ENCODE results near the gene AGMO. TPM values are rescaled to one million over a fixed set of nuclear protein-coding genes. Genes with fewer than 3 reads are reported as not detected.

Gene AGMO
- total RNA-seq, 1 donor from 2014 or later = 0.98 TPM

DNA sequence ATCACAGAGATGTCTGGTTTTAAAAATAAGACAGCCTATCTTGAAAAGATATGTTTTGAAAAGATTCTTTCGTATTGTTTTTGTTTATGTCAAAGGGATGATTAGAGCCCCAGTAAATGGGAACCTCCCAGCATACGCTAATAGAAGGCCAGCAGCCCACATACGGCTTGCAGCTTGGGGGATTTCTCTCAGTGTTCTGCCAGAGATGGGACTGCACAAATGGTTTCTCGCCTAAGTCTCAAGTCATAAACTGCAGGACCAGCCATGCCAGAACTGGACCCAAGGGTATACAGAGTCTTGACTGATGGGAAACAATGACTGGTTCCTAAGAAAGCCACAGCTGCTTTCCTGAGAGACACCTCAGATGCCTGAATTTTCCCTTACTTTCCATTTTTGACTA is 352.4 kb downstream of the AGMO start:
- no peak for DNase-seq (ENCODE audit: extremely low spot score in 2 of 2)
- no peaks in the 10 kb centered on the region for H3K27me3 ChIP-seq
- TF ChIP-seq POLR2AphosphoS5 (IDR thresholded peaks at IDR 0.05; ENCODE audit: insufficient read depth in 1 of 2, low read depth in 1 of 2) = no peak
- no peak for TF ChIP-seq CTCF (IDR thresholded peaks at IDR 0.05)
- no peak for TF ChIP-seq POLR2A (IDR thresholded peaks at IDR 0.05)
- H3K4me1 ChIP-seq = no peaks in the 10 kb centered on the region
- H3K27ac ChIP-seq = no peak overlapping the region
- no peaks in the 10 kb centered on the region for H3K9me3 ChIP-seq
- H3K36me3 ChIP-seq = no peaks in the 10 kb centered on the region
- intact Hi-C loops (cut with DNase I) = loop anchor here (10.0 kb wide), 1 partner anchor 535 kb away; no protein-coding TSS in a partner anchor
- H3K4me3 ChIP-seq = no peak overlapping the region

DNA sequence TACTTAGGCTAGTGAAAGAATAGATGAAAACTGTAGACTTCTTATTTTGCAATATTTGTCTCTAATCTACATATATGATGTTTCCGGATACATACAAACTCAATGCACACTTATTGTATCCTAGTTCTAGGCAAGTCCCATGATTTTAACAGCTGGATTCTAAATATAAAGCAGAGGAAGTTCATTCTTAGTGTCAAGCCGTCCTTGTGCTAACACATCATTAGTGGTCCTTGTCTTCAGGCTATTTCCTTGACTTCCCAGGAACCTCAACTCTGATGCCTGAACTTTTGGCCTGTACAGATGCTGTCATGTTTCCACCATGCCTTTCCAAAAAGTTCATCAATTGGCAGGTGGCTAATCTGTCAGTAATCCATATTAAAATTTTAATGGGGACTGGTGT is 357.4 kb downstream of the AGMO start:
- no peaks in the 10 kb centered on the region for H3K27me3 ChIP-seq
- no peaks in the 10 kb centered on the region for H3K4me1 ChIP-seq
- intact Hi-C loops (cut with DNase I) = loop anchor here (10.0 kb wide), 1 partner anchor 540 kb away; no protein-coding TSS in a partner anchor
- no peaks in the 10 kb centered on the region for H3K36me3 ChIP-seq
- TF ChIP-seq CTCF (IDR thresholded peaks at IDR 0.05) = no peak
- TF ChIP-seq POLR2AphosphoS5 (IDR thresholded peaks at IDR 0.05; ENCODE audit: insufficient read depth in 1 of 2, low read depth in 1 of 2) = no peak
- TF ChIP-seq POLR2A (IDR thresholded peaks at IDR 0.05) = no peak
- H3K9me3 ChIP-seq = no peaks in the 10 kb centered on the region
- H3K27ac ChIP-seq = no peak overlapping the region
- DNase-seq (ENCODE audit: extremely low spot score in 2 of 2) = no peak
- no peak overlapping the region for H3K4me3 ChIP-seq

DNA sequence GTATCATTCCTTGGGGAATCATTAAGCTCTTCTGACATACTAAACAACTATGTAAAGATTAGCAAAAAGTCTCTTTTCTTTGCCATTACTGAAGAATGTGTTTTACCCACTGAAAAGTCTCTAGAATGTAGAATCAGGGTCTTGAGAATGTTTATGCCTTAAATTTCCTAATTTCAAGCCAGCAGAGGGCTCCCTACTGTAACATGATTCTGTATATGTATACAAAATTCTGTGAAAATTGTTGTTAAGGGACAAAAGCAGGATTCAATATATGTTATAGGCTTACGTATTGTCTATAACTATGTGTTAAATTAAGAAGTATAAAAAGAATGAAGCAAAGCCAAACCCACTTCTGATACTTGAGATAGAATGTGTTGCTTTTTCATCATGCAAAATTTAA is 362.3 kb downstream of the AGMO start:
- H3K36me3 ChIP-seq = no peaks in the 10 kb centered on the region
- H3K27me3 ChIP-seq = no peaks in the 10 kb centered on the region

DNA sequence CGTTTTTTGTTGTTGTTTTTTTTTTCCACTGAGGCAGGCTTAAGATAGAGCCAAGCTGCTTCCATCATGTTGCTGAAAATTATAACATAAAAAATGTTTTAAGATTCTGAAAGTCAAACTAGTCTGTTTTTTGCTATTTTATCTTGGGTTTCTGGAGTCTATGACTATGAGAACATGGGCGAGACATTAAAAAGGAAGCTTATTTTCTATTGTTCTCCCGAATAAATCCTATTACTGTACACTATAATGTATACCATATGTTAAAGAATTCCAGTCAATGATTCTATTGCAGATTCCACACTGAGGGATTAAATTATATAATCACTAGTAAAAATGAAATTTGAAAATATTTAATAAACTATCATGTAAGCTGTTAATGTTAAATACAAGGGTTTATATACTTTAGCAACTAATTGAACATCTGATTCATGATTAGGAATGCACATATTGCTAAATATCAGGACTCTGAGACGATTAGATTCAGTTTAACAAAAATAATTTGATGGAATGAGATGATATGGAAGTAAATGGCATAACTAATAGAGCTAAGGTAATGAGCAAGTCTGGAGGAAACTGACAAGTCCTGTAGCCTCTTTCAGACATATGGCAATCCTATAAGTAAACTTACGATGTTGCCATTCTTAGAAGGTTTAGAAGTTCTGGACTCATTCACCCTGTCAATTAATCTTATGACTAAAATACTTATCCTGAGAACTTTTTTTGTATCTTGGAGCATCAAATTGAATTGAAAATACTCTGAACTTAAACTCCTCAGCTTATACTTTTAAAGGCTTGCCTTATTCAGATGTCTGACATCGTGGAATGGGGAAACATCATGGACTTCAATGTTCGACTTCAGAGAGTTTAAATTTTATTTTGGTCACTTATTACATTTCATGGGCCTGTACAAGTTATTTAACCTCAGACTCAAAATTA is 364.5 kb downstream of the AGMO start:
- no peaks in the 10 kb centered on the region for H3K36me3 ChIP-seq
- TF ChIP-seq POLR2A (IDR thresholded peaks at IDR 0.05) = no peak
- TF ChIP-seq CTCF (IDR thresholded peaks at IDR 0.05) = no peak
- TF ChIP-seq POLR2AphosphoS5 (IDR thresholded peaks at IDR 0.05; ENCODE audit: insufficient read depth in 1 of 2, low read depth in 1 of 2) = no peak
- no peak overlapping the region for H3K27ac ChIP-seq
- no peak for DNase-seq (ENCODE audit: extremely low spot score in 2 of 2)
- no peaks in the 10 kb centered on the region for H3K9me3 ChIP-seq
- no peak overlapping the region for H3K4me3 ChIP-seq
- no peaks in the 10 kb centered on the region for H3K4me1 ChIP-seq
- intact Hi-C loops (cut with DNase I) = no loop called here
- H3K27me3 ChIP-seq = no peaks in the 10 kb centered on the region

More for the DNA sequence above, 362.3 kb downstream of the AGMO start:
- no peaks in the 10 kb centered on the region for H3K9me3 ChIP-seq
- intact Hi-C loops (cut with DNase I) = no loop called here
- no peak overlapping the region for H3K27ac ChIP-seq
- no peak for DNase-seq (ENCODE audit: extremely low spot score in 2 of 2)
- no peaks in the 10 kb centered on the region for H3K4me1 ChIP-seq
- no peak overlapping the region for H3K4me3 ChIP-seq
- TF ChIP-seq POLR2AphosphoS5 (IDR thresholded peaks at IDR 0.05; ENCODE audit: insufficient read depth in 1 of 2, low read depth in 1 of 2) (no peak), CTCF (IDR thresholded peaks at IDR 0.05) (no peak), POLR2A (IDR thresholded peaks at IDR 0.05) (no peak)

DNA sequence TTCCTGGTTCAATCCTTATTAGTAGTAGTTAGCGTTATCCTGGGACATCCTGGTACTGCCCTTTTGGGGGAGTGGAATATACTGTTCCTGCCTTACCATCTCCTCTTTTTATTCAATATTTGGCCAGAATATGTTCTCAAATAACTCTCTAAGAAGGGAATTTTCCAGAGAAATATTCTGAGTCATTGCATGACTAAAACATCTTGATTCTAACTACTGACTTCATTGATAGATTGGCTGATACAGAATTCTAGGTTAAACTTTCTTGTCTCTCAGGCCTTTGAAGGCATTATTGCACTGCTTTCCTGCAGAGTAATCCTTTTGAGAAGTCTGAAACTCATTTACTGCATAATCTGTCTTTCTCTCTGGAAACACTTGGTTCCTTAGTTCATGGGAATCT is 383.8 kb downstream of the AGMO start:
- intact Hi-C loops (cut with DNase I) = no loop called here
- no peaks in the 10 kb centered on the region for H3K4me1 ChIP-seq

More for the DNA sequence above, 383.8 kb downstream of the AGMO start:
- Histone ChIP-seq H3K36me3 (no peaks in the 10 kb centered on the region), H3K27me3 (no peaks in the 10 kb centered on the region), H3K9me3 (no peaks in the 10 kb centered on the region), H3K4me3 (no peak overlapping the region), H3K27ac (no peak overlapping the region)
- no peak for DNase-seq (ENCODE audit: extremely low spot score in 2 of 2)
- TF ChIP-seq POLR2A (IDR thresholded peaks at IDR 0.05) = no peak
- no peak for TF ChIP-seq POLR2AphosphoS5 (IDR thresholded peaks at IDR 0.05; ENCODE audit: insufficient read depth in 1 of 2, low read depth in 1 of 2)
- no peak for TF ChIP-seq CTCF (IDR thresholded peaks at IDR 0.05)
